ENCODE data around the gene CLPTM1.
A peak's percentile ranks its signal among the peaks of the same experiment; 100 is the strongest.

CLPTM1 gene, protein sequence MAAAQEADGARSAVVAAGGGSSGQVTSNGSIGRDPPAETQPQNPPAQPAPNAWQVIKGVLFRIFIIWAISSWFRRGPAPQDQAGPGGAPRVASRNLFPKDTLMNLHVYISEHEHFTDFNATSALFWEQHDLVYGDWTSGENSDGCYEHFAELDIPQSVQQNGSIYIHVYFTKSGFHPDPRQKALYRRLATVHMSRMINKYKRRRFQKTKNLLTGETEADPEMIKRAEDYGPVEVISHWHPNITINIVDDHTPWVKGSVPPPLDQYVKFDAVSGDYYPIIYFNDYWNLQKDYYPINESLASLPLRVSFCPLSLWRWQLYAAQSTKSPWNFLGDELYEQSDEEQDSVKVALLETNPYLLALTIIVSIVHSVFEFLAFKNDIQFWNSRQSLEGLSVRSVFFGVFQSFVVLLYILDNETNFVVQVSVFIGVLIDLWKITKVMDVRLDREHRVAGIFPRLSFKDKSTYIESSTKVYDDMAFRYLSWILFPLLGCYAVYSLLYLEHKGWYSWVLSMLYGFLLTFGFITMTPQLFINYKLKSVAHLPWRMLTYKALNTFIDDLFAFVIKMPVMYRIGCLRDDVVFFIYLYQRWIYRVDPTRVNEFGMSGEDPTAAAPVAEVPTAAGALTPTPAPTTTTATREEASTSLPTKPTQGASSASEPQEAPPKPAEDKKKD

DNA sequence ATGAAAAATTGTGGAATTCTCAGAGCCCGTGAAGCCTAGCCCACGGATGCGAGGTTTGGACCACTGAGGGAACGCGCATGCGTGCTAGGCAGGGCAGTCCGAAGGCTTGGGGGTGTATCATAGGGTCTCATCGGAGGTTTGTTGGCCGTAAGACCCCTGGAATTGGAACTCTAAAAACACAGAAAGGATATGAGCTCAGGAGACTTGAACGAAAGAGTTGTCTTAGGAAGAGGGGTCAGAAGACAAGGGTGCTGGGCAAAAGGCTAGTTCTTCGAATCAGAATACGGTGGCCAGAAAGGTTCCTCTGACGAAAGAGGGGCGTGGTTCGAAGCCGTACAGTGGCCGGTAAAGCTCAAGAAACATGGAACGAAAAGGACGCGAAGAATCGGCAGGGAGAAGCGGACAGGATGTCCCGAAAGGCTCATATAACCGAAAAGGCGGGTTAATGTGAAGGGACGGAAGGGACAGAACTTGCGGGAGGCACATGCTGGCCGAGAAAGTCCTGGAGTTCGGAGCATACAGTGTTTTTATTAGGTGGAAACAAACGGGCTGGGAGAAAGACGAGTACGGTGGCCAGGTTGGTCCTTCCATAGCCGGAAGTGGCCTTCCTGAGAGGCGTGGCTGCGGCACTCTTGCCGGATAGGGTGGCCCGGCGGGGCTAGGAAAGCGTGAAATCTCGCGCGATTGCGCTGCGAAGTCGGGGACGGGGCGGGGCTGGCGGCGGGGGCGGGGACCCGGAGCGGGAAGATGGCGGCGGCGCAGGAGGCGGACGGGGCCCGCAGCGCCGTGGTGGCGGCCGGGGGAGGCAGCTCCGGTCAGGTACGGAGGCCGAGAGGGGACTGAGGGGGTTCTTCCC is at the start of gene CLPTM1:
Gene CLPTM1 (plus strand): TSS at position 732 of the 856 bp plus-strand sequence. CDS start 16 bp downstream, at position 748.
- no peak for TF ChIP-seq CTCF (IDR thresholded peaks at IDR 0.05; ENCODE audit: low read depth, low read length, missing control alignments)
- DNase-seq (ENCODE audit: low read depth): peak; percentile 87
- H3K4me3 ChIP-seq (ENCODE audit: low read depth, low read length): peak within 1 kb of the TSS; percentile 78

DNA sequence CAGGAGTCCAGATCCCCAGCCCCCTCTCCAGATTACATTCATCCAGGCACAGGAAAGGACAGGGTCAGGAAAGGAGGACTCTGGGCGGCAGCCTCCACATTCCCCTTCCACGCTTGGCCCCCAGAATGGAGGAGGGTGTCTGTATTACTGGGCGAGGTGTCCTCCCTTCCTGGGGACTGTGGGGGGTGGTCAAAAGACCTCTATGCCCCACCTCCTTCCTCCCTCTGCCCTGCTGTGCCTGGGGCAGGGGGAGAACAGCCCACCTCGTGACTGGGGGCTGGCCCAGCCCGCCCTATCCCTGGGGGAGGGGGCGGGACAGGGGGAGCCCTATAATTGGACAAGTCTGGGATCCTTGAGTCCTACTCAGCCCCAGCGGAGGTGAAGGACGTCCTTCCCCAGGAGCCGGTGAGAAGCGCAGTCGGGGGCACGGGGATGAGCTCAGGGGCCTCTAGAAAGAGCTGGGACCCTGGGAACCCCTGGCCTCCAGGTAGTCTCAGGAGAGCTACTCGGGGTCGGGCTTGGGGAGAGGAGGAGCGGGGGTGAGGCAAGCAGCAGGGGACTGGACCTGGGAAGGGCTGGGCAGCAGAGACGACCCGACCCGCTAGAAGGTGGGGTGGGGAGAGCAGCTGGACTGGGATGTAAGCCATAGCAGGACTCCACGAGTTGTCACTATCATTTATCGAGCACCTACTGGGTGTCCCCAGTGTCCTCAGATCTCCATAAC is 49.6 kb upstream of the CLPTM1 start, which contains the start of gene APOE:
Gene APOE (plus strand): TSS at position 360 of the 724 bp plus-strand sequence. CDS start 829 bp downstream, outside the sequence.
- TF ChIP-seq CTCF (IDR thresholded peaks at IDR 0.05; ENCODE audit: low read depth, low read length, missing control alignments): no peak
- H3K4me3 ChIP-seq (ENCODE audit: low read depth, low read length): no peak within 1 kb of the TSS
- no peak for DNase-seq (ENCODE audit: low read depth)

- no peak for DNase-seq (ENCODE audit: low read depth)
- H3K4me3 ChIP-seq (ENCODE audit: low read depth, low read length): no peak overlapping the region
- TF ChIP-seq CTCF (IDR thresholded peaks at IDR 0.05; ENCODE audit: low read depth, low read length, missing control alignments): no peak
Observed at GRCh38 chr19:44907613-44908012, 47.6 kb upstream of the CLPTM1 start.

GRCh38 chr19:44908074-44908835 is 46.9 kb upstream of the CLPTM1 start:
- TF ChIP-seq CTCF (IDR thresholded peaks at IDR 0.05; ENCODE audit: low read depth, low read length, missing control alignments): no peak
- no peak for DNase-seq (ENCODE audit: low read depth)
- H3K4me3 ChIP-seq (ENCODE audit: low read depth, low read length): no peak overlapping the region

- DNase-seq (ENCODE audit: low read depth): no peak
- no peak for TF ChIP-seq CTCF (IDR thresholded peaks at IDR 0.05; ENCODE audit: low read depth, low read length, missing control alignments)
- no peak overlapping the region for H3K4me3 ChIP-seq (ENCODE audit: low read depth, low read length)
Observed at GRCh38 chr19:44908836-44909261, 46.3 kb upstream of the CLPTM1 start.
